ENCODE data around the gene CFAP97D1.

The CFAP97D1 gene

GRCh38 chr17:43767713-43768059, 12.5 kb upstream of the CFAP97D1 start:
- Histone ChIP-seq H3K9ac (ENCODE audit: low read depth, low read length, poor library complexity, severe bottlenecking) (no peak overlapping the region), H3K79me2 (ENCODE audit: insufficient read depth, low read length) (no peaks in the 10 kb centered on the region), H3K9me2 (replicated peaks; ENCODE audit: low read depth, low read length) (no peaks in the 10 kb centered on the region), H4K20me1 (ENCODE audit: insufficient read depth, low read length, poor library complexity, severe bottlenecking) (no peaks in the 10 kb centered on the region), H3K4me2 (ENCODE audit: low read depth, low read length, poor library complexity, severe bottlenecking) (no peak overlapping the region), H3K36me3 (ENCODE audit: insufficient read depth, low read length) (no peaks in the 10 kb centered on the region), H3F3A (ENCODE audit: low read depth) (no peaks in the 10 kb centered on the region), H3K27me3 (ENCODE audit: insufficient read depth, low read length, poor library complexity, severe bottlenecking) (no peaks in the 10 kb centered on the region), H3K9me3 (ENCODE audit: insufficient read depth, low read depth, low read length) (no peaks in the 10 kb centered on the region), H2AFZ (ENCODE audit: low read length) (no peak overlapping the region), H3K4me3 (ENCODE audit: low read length, poor library complexity, severe bottlenecking) (no peak overlapping the region), H3K4me1 (ENCODE audit: insufficient read depth, low read length, poor library complexity, severe bottlenecking) (no peaks in the 10 kb centered on the region)
- TF ChIP-seq, protein P1, sequence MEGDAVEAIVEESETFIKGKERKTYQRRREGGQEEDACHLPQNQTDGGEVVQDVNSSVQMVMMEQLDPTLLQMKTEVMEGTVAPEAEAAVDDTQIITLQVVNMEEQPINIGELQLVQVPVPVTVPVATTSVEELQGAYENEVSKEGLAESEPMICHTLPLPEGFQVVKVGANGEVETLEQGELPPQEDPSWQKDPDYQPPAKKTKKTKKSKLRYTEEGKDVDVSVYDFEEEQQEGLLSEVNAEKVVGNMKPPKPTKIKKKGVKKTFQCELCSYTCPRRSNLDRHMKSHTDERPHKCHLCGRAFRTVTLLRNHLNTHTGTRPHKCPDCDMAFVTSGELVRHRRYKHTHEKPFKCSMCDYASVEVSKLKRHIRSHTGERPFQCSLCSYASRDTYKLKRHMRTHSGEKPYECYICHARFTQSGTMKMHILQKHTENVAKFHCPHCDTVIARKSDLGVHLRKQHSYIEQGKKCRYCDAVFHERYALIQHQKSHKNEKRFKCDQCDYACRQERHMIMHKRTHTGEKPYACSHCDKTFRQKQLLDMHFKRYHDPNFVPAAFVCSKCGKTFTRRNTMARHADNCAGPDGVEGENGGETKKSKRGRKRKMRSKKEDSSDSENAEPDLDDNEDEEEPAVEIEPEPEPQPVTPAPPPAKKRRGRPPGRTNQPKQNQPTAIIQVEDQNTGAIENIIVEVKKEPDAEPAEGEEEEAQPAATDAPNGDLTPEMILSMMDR (conservative IDR thresholded peaks at IDR 0.05; ENCODE audit: low read length) = no peak
- no peak for TF ChIP-seq EZH2phosphoT487 (IDR thresholded peaks at IDR 0.05; ENCODE audit: borderline replicate concordance)

GRCh38 chr17:43768382-43768781, 11.9 kb upstream of the CFAP97D1 start:
- H3K4me1 ChIP-seq (ENCODE audit: insufficient read depth, low read length, poor library complexity, severe bottlenecking) = no peaks in the 10 kb centered on the region
- no peaks in the 10 kb centered on the region for H3K27me3 ChIP-seq (ENCODE audit: insufficient read depth, low read length, poor library complexity, severe bottlenecking)
- no peak for TF ChIP-seq EZH2phosphoT487 (IDR thresholded peaks at IDR 0.05; ENCODE audit: borderline replicate concordance)
- TF ChIP-seq, protein P1 (conservative IDR thresholded peaks at IDR 0.05; ENCODE audit: low read length) = no peak
- no peak overlapping the region for H2AFZ ChIP-seq (ENCODE audit: low read length)
- H3K36me3 ChIP-seq (ENCODE audit: insufficient read depth, low read length) = no peaks in the 10 kb centered on the region
- no peak overlapping the region for H3K4me3 ChIP-seq (ENCODE audit: low read length, poor library complexity, severe bottlenecking)
- no peak overlapping the region for H3K4me2 ChIP-seq (ENCODE audit: low read depth, low read length, poor library complexity, severe bottlenecking)
- H3K79me2 ChIP-seq (ENCODE audit: insufficient read depth, low read length) = no peaks in the 10 kb centered on the region
- H3F3A ChIP-seq (ENCODE audit: low read depth) = no peaks in the 10 kb centered on the region
- no peaks in the 10 kb centered on the region for H3K9me2 ChIP-seq (replicated peaks; ENCODE audit: low read depth, low read length)
- no peaks in the 10 kb centered on the region for H3K9me3 ChIP-seq (ENCODE audit: insufficient read depth, low read depth, low read length)
- no peaks in the 10 kb centered on the region for H4K20me1 ChIP-seq (ENCODE audit: insufficient read depth, low read length, poor library complexity, severe bottlenecking)
- H3K9ac ChIP-seq (ENCODE audit: low read depth, low read length, poor library complexity, severe bottlenecking) = no peak overlapping the region

- H3K4me2 ChIP-seq (ENCODE audit: low read depth, low read length, poor library complexity, severe bottlenecking) = no peak overlapping the region
- H3K79me2 ChIP-seq (ENCODE audit: insufficient read depth, low read length) = no peaks in the 10 kb centered on the region
- H3K36me3 ChIP-seq (ENCODE audit: insufficient read depth, low read length) = no peaks in the 10 kb centered on the region
- no peaks in the 10 kb centered on the region for H3F3A ChIP-seq (ENCODE audit: low read depth)
- H2AFZ ChIP-seq (ENCODE audit: low read length) = no peak overlapping the region
- TF ChIP-seq, protein P1 (conservative IDR thresholded peaks at IDR 0.05; ENCODE audit: low read length) = no peak
- TF ChIP-seq EZH2phosphoT487 (IDR thresholded peaks at IDR 0.05; ENCODE audit: borderline replicate concordance) = no peak
- no peak overlapping the region for H3K4me3 ChIP-seq (ENCODE audit: low read length, poor library complexity, severe bottlenecking)
- H3K9me2 ChIP-seq (replicated peaks; ENCODE audit: low read depth, low read length) = no peaks in the 10 kb centered on the region
- no peaks in the 10 kb centered on the region for H3K27me3 ChIP-seq (ENCODE audit: insufficient read depth, low read length, poor library complexity, severe bottlenecking)
- no peaks in the 10 kb centered on the region for H3K4me1 ChIP-seq (ENCODE audit: insufficient read depth, low read length, poor library complexity, severe bottlenecking)
- no peak overlapping the region for H3K9ac ChIP-seq (ENCODE audit: low read depth, low read length, poor library complexity, severe bottlenecking)
- H3K9me3 ChIP-seq (ENCODE audit: insufficient read depth, low read depth, low read length) = no peaks in the 10 kb centered on the region
- no peaks in the 10 kb centered on the region for H4K20me1 ChIP-seq (ENCODE audit: insufficient read depth, low read length, poor library complexity, severe bottlenecking)
Measured at GRCh38 chr17:43768943-43769342, 11.3 kb upstream of the CFAP97D1 start.

Measured in Loucy (cell line).